Measurements from ENCODE around the gene CERS6. TPM values are rescaled to one million over a fixed set of nuclear protein-coding genes. Genes with fewer than 3 reads are reported as not detected.
A peak's percentile ranks its signal among the peaks of the same experiment; 100 is the strongest.

CERS6 gene
- total RNA-seq, 4 donors from 2014 or later: 46.6 to 67.7 (median 53.6) TPM

DNA sequence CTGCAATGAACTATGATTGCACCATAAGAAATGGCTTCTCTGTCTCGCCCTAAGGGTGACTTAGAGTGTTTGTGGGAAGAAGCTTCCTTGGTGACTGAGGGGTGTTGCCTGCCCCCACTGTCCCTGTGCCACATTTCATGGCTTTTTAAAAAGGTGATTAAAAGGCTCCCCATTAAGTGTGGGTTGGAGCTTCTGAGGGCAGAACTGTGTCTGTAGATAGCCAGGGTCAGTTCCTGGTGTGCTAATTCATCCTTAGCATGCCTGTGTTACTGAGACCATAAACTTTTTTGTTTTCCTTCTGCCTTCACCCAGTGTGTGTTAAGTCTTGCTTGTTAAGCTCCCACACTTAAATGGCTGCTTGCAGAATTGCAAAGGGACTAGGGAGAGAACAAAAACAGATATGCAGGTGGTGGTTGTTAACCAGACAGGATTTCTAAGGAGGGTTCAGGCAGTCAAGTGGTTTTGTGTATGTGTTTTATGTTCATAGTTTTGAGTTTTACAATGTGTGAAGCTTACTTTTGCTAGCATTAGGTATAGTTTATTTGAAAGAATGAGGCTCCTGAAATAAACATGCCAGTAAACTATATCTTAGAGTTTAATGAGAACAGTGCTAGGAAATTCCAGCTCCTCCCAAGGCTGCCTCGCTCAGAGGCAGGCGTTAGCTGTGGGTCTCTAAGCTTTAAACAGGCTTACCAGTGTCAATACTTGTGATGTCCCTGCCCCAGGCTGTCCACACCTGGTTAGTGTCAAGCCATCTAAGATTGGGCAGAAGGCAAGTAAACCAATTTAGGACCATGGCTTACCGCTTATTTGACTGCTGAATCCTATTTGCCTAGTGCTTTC lies 14.5 kb downstream of the CERS6 start:
- Histone ChIP-seq H3K4me3 (no peak overlapping the region), H3K9me3 (no peaks in the 10 kb centered on the region), H3K36me3 (no peaks in the 10 kb centered on the region), H3K27ac (replicated peaks in 1 of 4) (peak overlapping the region in 3 of 4 donors; percentile 25 to 59 (median 47)), H3K4me1 (peaks cover 41 to 64% (median 61%) of the 10 kb centered on the region in 4 donors), H3K27me3 (no peaks in the 10 kb centered on the region)
- intact Hi-C loops (cut with DNase I): no loop called here
- 71% methylated on average over 4 of the region's 4 CpGs for WGBS
- no peak for DNase-seq (ENCODE audit: extremely low spot score)
- peak in 1 of 2 donors; percentile 30 for TF ChIP-seq POLR2AphosphoS5 (IDR thresholded peaks at IDR 0.05)
- TF ChIP-seq, protein P1, sequence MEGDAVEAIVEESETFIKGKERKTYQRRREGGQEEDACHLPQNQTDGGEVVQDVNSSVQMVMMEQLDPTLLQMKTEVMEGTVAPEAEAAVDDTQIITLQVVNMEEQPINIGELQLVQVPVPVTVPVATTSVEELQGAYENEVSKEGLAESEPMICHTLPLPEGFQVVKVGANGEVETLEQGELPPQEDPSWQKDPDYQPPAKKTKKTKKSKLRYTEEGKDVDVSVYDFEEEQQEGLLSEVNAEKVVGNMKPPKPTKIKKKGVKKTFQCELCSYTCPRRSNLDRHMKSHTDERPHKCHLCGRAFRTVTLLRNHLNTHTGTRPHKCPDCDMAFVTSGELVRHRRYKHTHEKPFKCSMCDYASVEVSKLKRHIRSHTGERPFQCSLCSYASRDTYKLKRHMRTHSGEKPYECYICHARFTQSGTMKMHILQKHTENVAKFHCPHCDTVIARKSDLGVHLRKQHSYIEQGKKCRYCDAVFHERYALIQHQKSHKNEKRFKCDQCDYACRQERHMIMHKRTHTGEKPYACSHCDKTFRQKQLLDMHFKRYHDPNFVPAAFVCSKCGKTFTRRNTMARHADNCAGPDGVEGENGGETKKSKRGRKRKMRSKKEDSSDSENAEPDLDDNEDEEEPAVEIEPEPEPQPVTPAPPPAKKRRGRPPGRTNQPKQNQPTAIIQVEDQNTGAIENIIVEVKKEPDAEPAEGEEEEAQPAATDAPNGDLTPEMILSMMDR (IDR thresholded peaks at IDR 0.05): no peak
- no peak for TF ChIP-seq POLR2A (IDR thresholded peaks at IDR 0.05; ENCODE audit: low read depth)

DNA sequence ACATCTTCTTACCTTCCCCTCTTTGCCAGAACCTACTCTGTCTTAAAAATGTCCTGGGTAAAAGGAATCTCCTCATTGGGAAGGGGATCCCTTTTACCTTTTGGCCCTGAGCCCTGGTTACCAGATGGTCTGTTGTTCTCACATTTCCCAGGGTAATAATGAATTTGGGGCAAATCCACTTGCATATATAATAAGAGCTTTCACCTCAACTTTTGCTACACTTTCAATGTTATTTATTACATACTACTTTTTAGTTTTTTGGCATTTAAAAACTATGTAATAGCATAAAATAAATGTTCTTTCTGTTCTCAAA lies 15.0 kb downstream of the CERS6 start:
- TF ChIP-seq POLR2AphosphoS5 (IDR thresholded peaks at IDR 0.05) (no peak), POLR2A (IDR thresholded peaks at IDR 0.05; ENCODE audit: low read depth) (no peak), EP300 (IDR thresholded peaks at IDR 0.05) (no peak)
- TF ChIP-seq, protein P1 (IDR thresholded peaks at IDR 0.05): no peak
- H3K4me1 ChIP-seq: peaks cover 37 to 64% (median 58%) of the 10 kb centered on the region in 4 donors
- peak overlapping the region in 3 of 4 donors; percentile 25 to 59 (median 47) for H3K27ac ChIP-seq (replicated peaks in 1 of 4)
- no peak for DNase-seq (ENCODE audit: extremely low spot score)
- H3K27me3 ChIP-seq: no peaks in the 10 kb centered on the region
- intact Hi-C loops (cut with DNase I): no loop called here
- H3K9me3 ChIP-seq: no peaks in the 10 kb centered on the region
- H3K36me3 ChIP-seq: no peaks in the 10 kb centered on the region
- H3K4me3 ChIP-seq: no peak overlapping the region

DNA sequence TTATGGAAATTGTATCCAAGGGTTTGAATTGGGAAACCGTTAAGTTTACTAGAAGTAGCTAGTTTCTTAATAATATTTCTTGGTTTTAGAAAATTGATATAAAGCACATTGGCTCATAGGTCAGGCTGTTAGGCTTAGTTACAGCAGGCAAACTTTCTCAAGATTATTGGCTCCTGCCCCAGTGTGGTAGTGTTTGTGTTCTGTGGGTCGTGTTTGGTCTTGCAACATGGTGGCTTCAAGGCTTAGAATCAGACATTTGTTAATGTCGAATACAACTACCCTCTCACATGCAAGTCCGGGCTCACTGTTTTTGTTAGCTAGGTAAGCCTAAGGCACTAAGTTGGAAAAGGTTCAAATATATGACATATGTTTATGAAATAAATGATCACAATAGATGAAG lies 19.6 kb downstream of the CERS6 start:
- TF ChIP-seq EP300 (IDR thresholded peaks at IDR 0.05) (no peak), POLR2AphosphoS5 (IDR thresholded peaks at IDR 0.05) (no peak), POLR2A (IDR thresholded peaks at IDR 0.05; ENCODE audit: low read depth) (no peak)
- TF ChIP-seq, protein P1 (IDR thresholded peaks at IDR 0.05): no peak
- Histone ChIP-seq H3K27me3 (no peaks in the 10 kb centered on the region), H3K27ac (replicated peaks in 1 of 4) (no peak overlapping the region), H3K4me1 (peaks cover 20 to 36% (median 27%) of the 10 kb centered on the region in 4 donors), H3K4me3 (no peak overlapping the region), H3K36me3 (no peaks in the 10 kb centered on the region), H3K9me3 (no peaks in the 10 kb centered on the region)
- 78% methylated on average over 4 of the region's 4 CpGs for WGBS
- DNase-seq (ENCODE audit: extremely low spot score): no peak
- intact Hi-C loops (cut with DNase I): no loop called here

DNA sequence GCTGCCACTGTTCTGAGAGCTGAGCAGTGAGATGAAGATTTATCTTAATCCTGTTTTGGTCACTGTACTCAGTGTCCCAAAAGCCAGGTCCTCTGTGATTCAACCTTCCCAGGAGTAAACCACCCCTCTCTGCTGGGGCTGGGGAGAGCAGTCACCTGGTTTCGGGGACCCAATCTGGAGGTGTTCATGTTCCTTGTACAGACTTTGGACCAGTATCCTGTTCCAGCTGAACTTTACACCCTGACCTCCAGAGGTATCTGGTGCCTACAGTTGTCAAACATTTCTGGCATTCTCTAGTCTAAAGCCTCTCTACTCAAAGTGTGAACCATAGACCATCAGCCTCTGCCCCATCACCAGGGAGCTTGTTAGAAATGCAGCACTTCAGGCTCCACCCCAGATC lies 22.1 kb downstream of the CERS6 start:
- WGBS: 100% methylated on average over 1 of the region's 1 CpG
- no peak overlapping the region for H3K4me3 ChIP-seq
- H3K27ac ChIP-seq (replicated peaks in 1 of 4): no peak overlapping the region
- no peak for DNase-seq (ENCODE audit: extremely low spot score)
- H3K9me3 ChIP-seq: no peaks in the 10 kb centered on the region
- H3K36me3 ChIP-seq: no peaks in the 10 kb centered on the region
- intact Hi-C loops (cut with DNase I): no loop called here
- peaks cover 23 to 46% (median 38%) of the 10 kb centered on the region in 4 donors for H3K4me1 ChIP-seq
- no peaks in the 10 kb centered on the region for H3K27me3 ChIP-seq
- TF ChIP-seq EP300 (IDR thresholded peaks at IDR 0.05): no peak
- TF ChIP-seq, protein P1 (IDR thresholded peaks at IDR 0.05): no peak
- no peak for TF ChIP-seq POLR2A (IDR thresholded peaks at IDR 0.05; ENCODE audit: low read depth)
- TF ChIP-seq POLR2AphosphoS5 (IDR thresholded peaks at IDR 0.05): no peak

Data from esophagus muscularis mucosa (tissue), 4 donors.